Left ventricle myocardium inferior (tissue), 1 donor: ENCODE data around the gene SMAD4. TPM values are rescaled to one million over a fixed set of nuclear protein-coding genes. Genes with fewer than 3 reads are reported as not detected.
A peak's percentile ranks its signal among the peaks of the same experiment; 100 is the strongest.

Experiments used
- DNase-seq: peaks from one replicate; pipeline ENCODE4 v3.0.0-alpha.2; 2020
- H3K27ac ChIP-seq: fragments of 200-600 bp; replicated peaks from 2 replicates; pipeline ENCODE4 v1.8.0; 2021
- H3K27me3 ChIP-seq: fragments of 200-600 bp; 2 replicates; pipeline ENCODE4 v1.8.0; 2021; ENCODE audit warnings: low read depth
- H3K36me3 ChIP-seq: fragments of 200-600 bp; 2 replicates; pipeline ENCODE4 v1.8.0; 2021
- H3K4me1 ChIP-seq: fragments of 200-600 bp; 2 replicates; pipeline ENCODE4 v1.8.0; 2021
- H3K4me3 ChIP-seq: fragments of 200-600 bp; 2 replicates; pipeline ENCODE4 v1.8.0; 2021; ENCODE audit warnings: mild to moderate bottlenecking, moderate library complexity
- H3K9me3 ChIP-seq: fragments of 200-600 bp; replicated peaks from 2 replicates; pipeline ENCODE4 v1.8.0; 2021
- intact Hi-C: fragments of 100-400 bp; cut with micrococcal nuclease; formaldehyde crosslinking; loops from one replicate; pipeline ENCODE4 v1.11.0; 2022
- long read RNA-seq: library from polyadenylated mRNA; unstranded; transcript quantifications from one replicate; pipeline ENCODE4 v2.0.0, GENCODE V29; 2021
- total RNA-seq: library from RNA; stranded (reverse); fragmentation: NEBNext Ultra II Directional; extraction: Animal tissue kit (Norgen Biotek cat#: 25700); gene quantifications from one replicate; pipeline ENCODE4 v1.2.1, GENCODE V29; 2021
- TF ChIP-seq, protein P1 (sequence below): fragments of 200-600 bp; IDR thresholded peaks from 2 replicates; pipeline ENCODE4 v1.8.0; 2021; ENCODE audit warnings: antibody characterized with exemption, mild to moderate bottlenecking, borderline replicate concordance
- donor health status: DM: no; HTN: yes; CAD: no; lungs with severe emphysema.

SMAD4 gene
- 82.9 TPM for total RNA-seq
- long read RNA-seq, full-length matches to known transcripts = 109 of 134 reads
- long read RNA-seq, partial matches to known transcripts = 7 of 134 reads
- long read RNA-seq, other reads (novel, unspliced or antisense) = 18 of 134 reads

DNA sequence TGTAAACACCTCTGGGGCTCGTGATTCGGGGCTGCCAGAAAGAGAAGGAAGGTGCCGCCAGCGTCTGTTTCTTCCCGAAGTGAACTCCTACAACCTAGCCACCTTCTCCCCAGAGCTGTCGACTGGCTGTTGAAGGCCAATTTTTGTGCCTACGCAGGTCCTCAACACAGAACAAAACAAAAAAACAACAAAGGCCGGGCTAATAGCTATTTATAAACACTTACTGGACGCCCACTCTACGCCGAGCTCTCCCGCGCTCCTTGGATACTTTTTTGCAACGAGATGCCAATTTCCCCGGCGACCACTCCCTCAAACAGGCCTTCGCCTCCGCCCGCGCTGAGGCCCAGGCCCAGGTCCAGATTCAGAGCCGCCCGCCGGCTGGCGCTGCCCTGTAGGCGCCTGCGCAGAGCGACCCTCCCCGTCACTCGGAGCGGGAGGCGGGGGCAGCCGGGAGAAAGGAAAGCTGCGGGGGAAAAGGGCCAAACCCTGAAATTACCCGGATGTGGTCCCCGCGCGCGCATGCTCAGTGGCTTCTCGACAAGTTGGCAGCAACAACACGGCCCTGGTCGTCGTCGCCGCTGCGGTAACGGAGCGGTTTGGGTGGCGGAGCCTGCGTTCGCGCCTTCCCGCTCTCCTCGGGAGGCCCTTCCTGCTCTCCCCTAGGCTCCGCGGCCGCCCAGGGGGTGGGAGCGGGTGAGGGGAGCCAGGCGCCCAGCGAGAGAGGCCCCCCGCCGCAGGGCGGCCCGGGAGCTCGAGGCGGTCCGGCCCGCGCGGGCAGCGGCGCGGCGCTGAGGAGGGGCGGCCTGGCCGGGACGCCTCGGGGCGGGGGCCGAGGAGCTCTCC is at the start of gene SMAD4:
TSS of gene SMAD4 (plus strand) at position 520 of the 843 bp plus-strand sequence. CDS start 16,834 bp downstream, outside the sequence.
- H3K4me1 ChIP-seq = peaks cover 83% of the 10 kb centered on the region
- H3K9me3 ChIP-seq = no peaks in the 10 kb centered on the region
- peak within 1 kb of the TSS; percentile 99 for H3K27ac ChIP-seq
- no peaks in the 10 kb centered on the region for H3K27me3 ChIP-seq
- H3K4me3 ChIP-seq = peak within 1 kb of the TSS; percentile 84
- intact Hi-C loops = loop anchor here (10.0 kb wide), 1 partner anchor 55 kb away; no protein-coding TSS in a partner anchor
- peaks cover 12% of the 10 kb centered on the region for H3K36me3 ChIP-seq
- peak; percentile 96 for DNase-seq
- TF ChIP-seq, protein P1, sequence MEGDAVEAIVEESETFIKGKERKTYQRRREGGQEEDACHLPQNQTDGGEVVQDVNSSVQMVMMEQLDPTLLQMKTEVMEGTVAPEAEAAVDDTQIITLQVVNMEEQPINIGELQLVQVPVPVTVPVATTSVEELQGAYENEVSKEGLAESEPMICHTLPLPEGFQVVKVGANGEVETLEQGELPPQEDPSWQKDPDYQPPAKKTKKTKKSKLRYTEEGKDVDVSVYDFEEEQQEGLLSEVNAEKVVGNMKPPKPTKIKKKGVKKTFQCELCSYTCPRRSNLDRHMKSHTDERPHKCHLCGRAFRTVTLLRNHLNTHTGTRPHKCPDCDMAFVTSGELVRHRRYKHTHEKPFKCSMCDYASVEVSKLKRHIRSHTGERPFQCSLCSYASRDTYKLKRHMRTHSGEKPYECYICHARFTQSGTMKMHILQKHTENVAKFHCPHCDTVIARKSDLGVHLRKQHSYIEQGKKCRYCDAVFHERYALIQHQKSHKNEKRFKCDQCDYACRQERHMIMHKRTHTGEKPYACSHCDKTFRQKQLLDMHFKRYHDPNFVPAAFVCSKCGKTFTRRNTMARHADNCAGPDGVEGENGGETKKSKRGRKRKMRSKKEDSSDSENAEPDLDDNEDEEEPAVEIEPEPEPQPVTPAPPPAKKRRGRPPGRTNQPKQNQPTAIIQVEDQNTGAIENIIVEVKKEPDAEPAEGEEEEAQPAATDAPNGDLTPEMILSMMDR = no peak

DNA sequence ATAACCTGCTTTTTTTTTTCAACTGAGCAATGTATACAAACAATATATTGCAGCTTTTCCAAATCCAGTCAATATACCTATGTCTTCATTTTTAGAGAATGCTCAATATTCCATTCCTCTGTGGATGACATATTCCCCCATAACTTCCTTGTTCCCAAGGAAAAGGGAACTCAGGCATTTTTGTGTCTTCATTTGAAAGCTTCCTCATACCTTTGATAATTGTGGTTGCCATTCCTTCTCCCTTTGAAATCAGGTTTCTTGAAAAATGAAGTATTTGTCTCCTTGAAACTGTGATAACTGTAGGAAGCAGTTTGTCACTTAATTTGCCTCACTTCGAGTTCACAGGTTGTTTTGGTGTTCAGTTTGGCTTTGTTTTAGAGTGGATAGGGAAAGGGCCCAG is 48.6 kb upstream of the SMAD4 start:
- H3K27me3 ChIP-seq = no peaks in the 10 kb centered on the region
- no peak overlapping the region for H3K27ac ChIP-seq
- H3K36me3 ChIP-seq = peaks cover 61% of the 10 kb centered on the region
- no peak for DNase-seq
- no peak overlapping the region for H3K4me3 ChIP-seq
- TF ChIP-seq, protein P1 = no peak
- peaks cover 3% of the 10 kb centered on the region for H3K4me1 ChIP-seq
- H3K9me3 ChIP-seq = no peaks in the 10 kb centered on the region
- intact Hi-C loops = no loop called here

GRCh38 chr18:50982086-50982801 is 47.8 kb upstream of the SMAD4 start:
- Histone ChIP-seq H3K4me1 (peaks cover 12% of the 10 kb centered on the region), H3K4me3 (no peak overlapping the region), H3K36me3 (peaks cover 56% of the 10 kb centered on the region), H3K27ac (no peak overlapping the region), H3K9me3 (no peaks in the 10 kb centered on the region), H3K27me3 (no peaks in the 10 kb centered on the region)
- TF ChIP-seq, protein P1 = no peak
- no peak for DNase-seq
- intact Hi-C loops = no loop called here

GRCh38 chr18:50982802-50983179 is 47.2 kb upstream of the SMAD4 start:
- peaks cover 17% of the 10 kb centered on the region for H3K4me1 ChIP-seq
- DNase-seq = no peak
- intact Hi-C loops = no loop called here
- no peaks in the 10 kb centered on the region for H3K27me3 ChIP-seq
- H3K4me3 ChIP-seq = no peak overlapping the region
- TF ChIP-seq, protein P1 = no peak
- H3K36me3 ChIP-seq = peaks cover 51% of the 10 kb centered on the region
- no peaks in the 10 kb centered on the region for H3K9me3 ChIP-seq
- no peak overlapping the region for H3K27ac ChIP-seq

GRCh38 chr18:50986360-50987087 is 43.5 kb upstream of the SMAD4 start:
- no peaks in the 10 kb centered on the region for H3K9me3 ChIP-seq
- peaks cover 17% of the 10 kb centered on the region for H3K4me1 ChIP-seq
- TF ChIP-seq, protein P1 = no peak
- no peak overlapping the region for H3K27ac ChIP-seq
- H3K36me3 ChIP-seq = peaks cover 24% of the 10 kb centered on the region
- DNase-seq = no peak
- intact Hi-C loops = no loop called here
- H3K27me3 ChIP-seq = no peaks in the 10 kb centered on the region
- H3K4me3 ChIP-seq = no peak overlapping the region
